K562 (cell line): ENCODE data around the gene TACR1.

Experiments used
- KLF10 ChIP-seq: fragments of 250-450 bp; sonication (Bioruptor Pico); IDR thresholded peaks from 2 replicates; pipeline ENCODE4 v1.6.1; 2021; ENCODE audit warnings: matching md5 sums
- POLR2A ChIP-seq: fragments of 450-650 bp; conservative IDR thresholded peaks from 2 replicates; pipeline ENCODE4 v1.6.1; 2016
- TF ChIP-seq, protein P1 (sequence below), 3 experiments: IDR thresholded peaks in 2 of 3; conservative IDR thresholded peaks in 1 of 3; 2 replicates each; pipeline ENCODE4 v1.5.1; 2011 to 2012; ENCODE audit warnings: low read length in 3 of 3, mild to moderate bottlenecking in 3 of 3, control low read depth in 2 of 3, improper control_type of control experiment in 1 of 3, inconsistent platforms in 1 of 3, low read depth in 1 of 3, mixed read lengths in 1 of 3, moderate library complexity in 1 of 3; ENCODE audit not compliant: insufficient read depth in 2 of 3

DNA sequence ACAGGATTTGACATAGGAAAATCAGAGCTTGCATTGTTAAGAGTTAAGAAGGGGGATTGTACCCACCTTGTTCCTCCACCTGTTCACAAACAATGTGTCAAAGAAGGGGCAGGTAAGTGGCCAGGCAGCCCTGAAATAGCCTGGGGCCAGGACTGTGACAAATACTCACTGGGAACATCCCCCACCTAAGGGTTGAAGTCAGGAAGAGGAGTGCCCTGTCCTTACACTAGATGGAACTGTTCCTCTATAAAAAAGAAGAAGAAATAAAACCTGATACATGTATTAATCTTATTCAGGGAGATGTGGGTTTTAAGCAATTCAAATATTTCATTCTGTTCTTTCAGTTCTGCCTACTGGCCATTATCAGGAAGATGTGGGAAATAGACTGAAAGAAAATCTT lies 41.9 kb downstream of the TACR1 start:
- TF ChIP-seq POLR2A (no peak), KLF10 (CRISPR knock-in tag) (no peak)
- TF ChIP-seq, protein P1, sequence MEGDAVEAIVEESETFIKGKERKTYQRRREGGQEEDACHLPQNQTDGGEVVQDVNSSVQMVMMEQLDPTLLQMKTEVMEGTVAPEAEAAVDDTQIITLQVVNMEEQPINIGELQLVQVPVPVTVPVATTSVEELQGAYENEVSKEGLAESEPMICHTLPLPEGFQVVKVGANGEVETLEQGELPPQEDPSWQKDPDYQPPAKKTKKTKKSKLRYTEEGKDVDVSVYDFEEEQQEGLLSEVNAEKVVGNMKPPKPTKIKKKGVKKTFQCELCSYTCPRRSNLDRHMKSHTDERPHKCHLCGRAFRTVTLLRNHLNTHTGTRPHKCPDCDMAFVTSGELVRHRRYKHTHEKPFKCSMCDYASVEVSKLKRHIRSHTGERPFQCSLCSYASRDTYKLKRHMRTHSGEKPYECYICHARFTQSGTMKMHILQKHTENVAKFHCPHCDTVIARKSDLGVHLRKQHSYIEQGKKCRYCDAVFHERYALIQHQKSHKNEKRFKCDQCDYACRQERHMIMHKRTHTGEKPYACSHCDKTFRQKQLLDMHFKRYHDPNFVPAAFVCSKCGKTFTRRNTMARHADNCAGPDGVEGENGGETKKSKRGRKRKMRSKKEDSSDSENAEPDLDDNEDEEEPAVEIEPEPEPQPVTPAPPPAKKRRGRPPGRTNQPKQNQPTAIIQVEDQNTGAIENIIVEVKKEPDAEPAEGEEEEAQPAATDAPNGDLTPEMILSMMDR (IDR thresholded peaks at IDR 0.05 in 2 of 3, conservative IDR thresholded peaks at IDR 0.05 in 1 of 3; ENCODE audit: insufficient read depth in 2 of 3, low read depth in 1 of 3, low read length in 3 of 3) = no peak
